MM.1S (cell line): ENCODE results near the gene KRTAP5-5.

Source experiments
- CTCF ChIP-seq: fragments of 300-600 bp; sonication (generic); IDR thresholded peaks from 2 replicates; pipeline ENCODE4 v1.5.1; 2016; ENCODE audit warnings: antibody characterized with exemption, low read length, mixed read lengths
- EZH2 ChIP-seq: fragments of 300-600 bp; sonication (generic); optimal IDR thresholded peaks from 2 replicates; pipeline ENCODE3; 2017; ENCODE audit warnings: low read depth, mild to moderate bottlenecking, antibody characterized with exemption, low read length, mixed read lengths
- EZH2phosphoT487 ChIP-seq: fragments of 300-600 bp; sonication (generic); IDR thresholded peaks from 2 replicates; pipeline ENCODE4 v1.6.1; 2018; ENCODE audit warnings: antibody characterized with exemption, low read length

GRCh38 chr11:1639102-1639620 is 9.6 kb downstream of the KRTAP5-5 start:
- TF ChIP-seq CTCF: no peak
- no peak for TF ChIP-seq EZH2
- no peak for TF ChIP-seq EZH2phosphoT487
